Fibroblast of skin of left quadriceps (primary cell): ENCODE results near the gene FGF21.
A peak's percentile ranks its signal among the peaks of the same experiment; 100 is the strongest.

Experiments used
- DNase-seq, 2 experiments: peaks; one replicate each; pipeline ENCODE4 v3.0.0-alpha.2; 2013; ENCODE audit warnings: low read depth in 2 of 2

FGF21 gene

DNA sequence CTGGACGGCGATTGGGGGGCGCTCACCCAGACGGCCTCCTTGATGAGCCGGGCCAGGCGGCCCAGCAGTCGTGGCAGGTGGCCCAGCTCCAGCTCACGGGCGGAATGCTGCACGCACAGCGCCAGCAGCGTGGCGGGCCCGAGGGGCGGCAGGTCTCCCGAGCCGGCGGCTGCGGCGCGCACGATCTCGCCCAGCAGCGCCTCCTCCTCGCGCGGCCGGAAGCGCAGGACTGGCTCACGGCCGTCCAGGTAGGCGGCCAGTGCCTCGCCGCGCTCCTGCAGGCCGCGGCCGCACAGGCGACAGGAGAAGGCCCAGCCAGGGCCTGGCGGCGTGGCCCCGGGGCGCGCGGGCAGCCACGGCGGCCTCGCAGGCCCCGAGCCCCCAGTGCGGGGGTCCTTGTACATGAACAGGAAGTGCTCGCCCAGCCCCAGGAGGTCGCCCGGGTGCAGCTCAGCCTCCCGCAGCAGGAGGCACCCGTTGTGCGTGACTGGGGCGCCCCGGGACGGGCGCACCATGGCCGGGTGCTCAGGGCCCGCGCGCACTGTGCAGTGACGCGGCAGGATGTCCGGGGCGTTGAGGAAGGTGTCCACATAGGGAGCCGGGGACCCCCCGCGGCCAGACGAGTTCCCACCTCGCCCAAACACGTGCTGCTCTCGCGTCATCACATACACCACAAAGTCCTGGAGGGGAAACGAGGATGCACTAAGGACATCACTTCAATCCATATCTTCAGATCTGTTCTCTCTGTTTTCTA, 26.2 kb upstream of the FGF21 start:
- no peak for DNase-seq

GRCh38 chr19:48731452-48731851, 23.9 kb upstream of the FGF21 start:
- DNase-seq, result no peak

- no peak for DNase-seq
These were observed 20.7 kb upstream of the FGF21 start for GRCh38 chr19:48734625-48735024.

- DNase-seq, result no peak
These were observed 20.2 kb upstream of the FGF21 start for GRCh38 chr19:48735031-48735615.

DNA sequence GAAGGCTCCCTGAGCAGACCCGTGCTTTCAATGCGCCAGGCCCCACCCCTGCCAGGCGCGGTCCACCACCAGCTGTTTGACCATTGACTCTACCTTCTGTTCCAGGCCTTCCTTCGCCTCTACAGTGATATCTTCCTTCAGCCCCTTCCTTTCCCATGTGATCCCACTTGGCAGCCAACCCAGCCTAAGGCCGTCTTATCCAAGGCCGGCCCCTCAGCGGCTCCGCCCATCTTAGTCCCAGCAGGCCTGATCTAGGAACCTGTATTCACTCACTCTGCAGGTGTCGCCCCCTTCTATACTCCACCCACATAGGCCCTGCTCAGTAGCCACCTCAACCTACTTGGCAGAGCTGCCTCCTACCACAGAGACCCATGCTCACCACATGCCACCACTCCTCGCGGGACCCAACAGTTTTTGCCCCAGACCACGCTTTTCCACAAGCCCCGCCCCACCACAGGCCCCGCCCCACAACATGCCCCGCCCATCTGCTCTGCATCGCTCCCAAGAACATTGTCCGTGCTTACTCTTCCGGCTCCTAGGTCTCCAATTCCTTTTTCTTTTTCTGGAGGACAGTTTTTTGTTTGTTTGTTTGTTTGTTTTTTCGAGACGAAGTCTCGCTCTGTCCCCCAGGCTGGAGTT, 17.8 kb upstream of the FGF21 start:
- no peak for DNase-seq

- DNase-seq, result peak; percentile 42 to 51
These were observed 16.5 kb upstream of the FGF21 start for GRCh38 chr19:48738557-48739403.

- no peak for DNase-seq
These were observed 15.7 kb upstream of the FGF21 start for GRCh38 chr19:48739404-48740163.

GRCh38 chr19:48740164-48740972, 15.0 kb upstream of the FGF21 start, which contains the start of gene RASIP1:
TSS of gene RASIP1 (minus strand) at chr19:48740610. CDS start at chr19:48740282, 328 bp downstream.
- no peak for DNase-seq

DNA sequence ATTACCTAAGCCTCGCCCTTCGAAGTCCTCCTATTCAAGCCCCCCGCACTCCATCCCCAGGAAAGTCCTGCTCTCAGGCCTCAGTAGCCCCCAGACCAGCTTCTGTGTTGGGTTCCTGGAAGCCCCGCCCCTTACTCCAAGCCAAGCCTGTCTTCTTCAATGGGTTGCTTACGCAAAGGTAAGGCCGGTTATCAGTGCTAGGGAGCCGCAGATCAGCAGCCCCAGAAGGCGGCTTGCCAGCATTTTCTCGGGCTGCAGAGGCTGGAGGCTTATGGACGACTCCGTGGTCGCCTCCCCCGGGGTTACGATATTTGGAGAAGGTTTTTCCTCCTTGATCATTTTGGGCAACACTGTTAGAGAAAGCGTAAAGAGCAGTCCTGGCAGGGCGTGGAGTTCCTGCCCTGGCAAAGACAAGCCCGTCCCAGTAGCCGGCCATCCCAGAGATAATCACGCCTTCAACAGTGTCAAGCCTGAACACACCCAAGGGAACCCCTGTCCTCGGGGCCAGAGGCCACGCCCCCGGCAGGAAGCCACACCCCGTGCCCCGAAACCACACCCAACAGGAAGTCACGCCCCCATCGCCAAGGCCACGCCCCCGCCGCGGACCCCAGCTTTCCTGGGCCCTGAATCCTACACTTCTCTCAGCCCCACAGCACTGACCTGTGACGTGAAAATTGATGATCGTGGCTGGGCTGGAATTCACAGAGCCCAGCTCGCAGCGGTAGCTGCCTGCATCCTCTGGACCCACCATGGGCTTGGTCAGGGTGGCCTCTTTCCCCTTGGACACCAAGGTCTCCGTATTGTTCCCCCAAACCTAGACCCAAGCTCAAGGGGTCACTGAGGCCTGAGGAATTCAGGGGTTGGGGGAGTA, 14.0 kb upstream of the FGF21 start:
- DNase-seq, result no peak

DNA sequence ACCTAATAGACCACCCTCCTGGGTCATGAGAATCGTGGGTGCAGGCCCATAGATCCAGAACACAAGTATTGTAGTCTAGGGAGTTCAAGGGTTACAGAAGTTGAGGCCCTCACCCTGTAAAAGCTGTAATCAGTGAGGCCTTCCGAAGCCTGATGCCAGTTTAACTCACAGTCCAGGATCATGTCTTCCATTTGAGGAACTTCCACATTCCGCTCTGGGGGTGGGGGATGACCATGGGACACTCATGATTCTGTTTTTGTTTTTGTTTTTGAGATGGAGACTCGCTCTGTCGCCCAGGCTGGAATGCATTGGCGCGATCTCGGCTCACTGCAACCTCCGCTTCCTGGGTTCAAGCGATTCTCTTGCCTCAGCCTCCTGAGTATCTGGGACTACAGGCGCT, 13.2 kb upstream of the FGF21 start:
- DNase-seq, result no peak

GRCh38 chr19:48745208-48745995, 9.9 kb upstream of the FGF21 start:
- no peak for DNase-seq

GRCh38 chr19:48746110-48746509, 9.2 kb upstream of the FGF21 start:
- no peak for DNase-seq

DNA sequence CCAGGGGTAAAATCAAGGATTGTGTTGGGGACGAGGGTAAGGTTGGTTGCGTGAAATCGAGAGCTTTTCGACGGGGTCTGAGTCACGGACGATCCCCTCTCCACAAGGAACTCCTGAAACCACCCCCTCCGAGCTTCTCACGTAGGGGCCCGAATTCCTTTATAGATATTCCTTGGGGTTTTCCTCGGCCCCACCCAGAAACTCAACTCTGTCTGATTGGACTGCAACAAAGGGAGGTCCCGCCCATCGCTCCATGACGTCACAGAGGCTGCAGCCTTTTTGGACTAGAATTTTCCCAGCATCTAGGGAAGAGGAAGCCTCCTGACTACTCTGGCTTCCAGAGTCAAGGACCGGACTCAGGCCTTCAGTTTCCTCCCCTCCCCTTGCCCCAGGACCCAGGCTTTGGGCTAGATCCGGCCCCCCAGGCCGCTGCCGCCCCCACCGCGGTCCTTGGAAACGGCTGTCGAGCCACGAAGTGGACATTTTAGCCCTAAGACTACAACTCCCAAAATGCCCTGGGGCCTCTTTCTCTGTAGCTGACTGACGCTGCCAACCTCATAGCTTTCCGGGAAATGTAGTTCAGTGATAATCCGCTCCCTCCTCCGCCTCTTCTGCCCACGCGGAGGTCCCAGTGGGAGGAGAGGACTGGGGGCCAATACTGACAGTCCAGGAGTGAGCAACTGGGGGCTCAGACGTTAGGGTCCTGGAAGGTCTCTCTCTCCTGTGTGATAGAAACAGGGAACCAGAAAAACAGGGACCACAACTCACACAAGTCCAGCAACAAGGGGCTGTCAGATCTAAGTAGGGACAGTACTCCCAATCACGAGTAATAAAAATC, 8.4 kb upstream of the FGF21 start, which contains the start of gene IZUMO1:
IZUMO1 (minus strand) TSS at position 172 of the 838 bp plus-strand sequence. CDS start 1,050 bp downstream, outside the sequence.
- DNase-seq, result peak; percentile 72 to 76

DNA sequence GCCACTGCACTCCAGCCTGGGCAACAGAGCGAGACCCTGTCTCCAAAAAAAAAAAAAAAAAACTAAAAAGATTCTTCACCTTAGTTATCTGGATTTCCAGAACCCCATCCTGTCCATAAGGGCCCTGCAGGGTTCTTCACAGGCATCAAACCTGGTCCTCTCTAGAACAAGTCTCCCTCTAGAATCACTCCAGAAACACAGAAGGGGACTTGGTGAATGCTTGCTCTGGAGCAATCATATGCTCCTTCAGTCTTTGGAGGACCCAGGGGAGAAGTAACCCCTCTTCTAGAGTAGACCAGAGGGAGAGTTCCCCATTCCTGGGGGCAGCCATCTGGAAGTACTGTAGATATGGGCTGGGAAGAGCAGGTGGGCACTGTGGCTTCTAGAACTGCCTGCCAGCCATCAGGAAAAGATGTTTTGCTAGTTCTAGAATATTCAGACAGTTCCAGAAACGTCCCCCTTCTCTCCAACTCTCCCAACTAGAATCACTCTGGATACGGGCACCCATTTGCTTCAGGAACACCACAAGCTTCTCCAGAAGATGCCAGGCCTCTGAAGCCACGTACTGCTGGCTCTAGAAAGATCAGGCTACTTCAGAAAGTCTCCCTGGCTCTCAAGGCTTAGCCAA, 5.6 kb upstream of the FGF21 start:
- DNase-seq, result no peak

GRCh38 chr19:48750351-48750750, 5.0 kb upstream of the FGF21 start:
- DNase-seq, result no peak

DNA sequence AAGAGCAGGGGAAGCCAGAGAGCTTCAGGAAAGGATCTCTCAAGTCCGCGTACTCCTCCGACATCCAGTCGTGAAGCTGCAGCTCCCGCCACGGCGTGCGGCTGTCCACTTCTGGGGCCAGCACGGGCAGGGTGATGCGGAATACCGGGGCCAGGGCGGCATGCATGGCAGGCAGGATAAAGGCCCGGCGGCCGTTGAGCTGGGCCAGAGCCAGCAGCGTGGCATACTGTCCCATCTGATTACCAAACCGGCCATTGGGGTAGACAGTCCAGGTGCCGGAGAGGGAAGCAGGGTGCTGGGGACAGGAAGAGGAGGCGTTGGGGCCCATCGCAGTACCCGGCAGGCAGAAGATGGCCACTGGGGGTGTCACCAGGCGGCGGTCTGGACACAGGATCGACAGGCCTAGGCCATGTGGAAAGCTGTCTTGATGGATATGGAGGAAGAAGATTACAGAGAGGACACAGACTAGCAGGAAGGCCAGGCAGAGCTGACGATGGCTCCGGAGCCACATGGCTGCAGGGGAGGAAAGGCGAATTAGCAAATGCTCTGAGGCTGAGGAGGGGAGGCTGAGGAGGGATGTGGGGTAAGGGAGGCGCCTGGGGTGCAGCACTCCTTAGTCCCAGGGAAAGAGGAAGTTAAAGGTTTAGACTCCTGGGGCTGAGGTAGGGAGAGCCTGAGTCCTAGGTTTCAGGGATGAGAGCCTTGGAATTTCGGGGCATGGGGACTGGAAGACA, 4.4 kb upstream of the FGF21 start:
- no peak for DNase-seq
